GM19351 (cell line): ENCODE measurements around the gene ITGA4.
A peak's percentile ranks its signal among the peaks of the same experiment; 100 is the strongest.

ENCODE experiments used
- ATAC-seq: cut with Tn5 transposase; IDR thresholded peaks from one replicate; pipeline ENCODE4 v1.9.1; 2021; ENCODE audit warnings: mild to moderate bottlenecking, moderate library complexity; ENCODE audit not compliant: unreplicated experiment

Gene ITGA4

GRCh38 chr2:181457741-181458425 lies 697 bp downstream of the ITGA4 start:
- ATAC-seq = peak; percentile 27

- ATAC-seq = no peak
These were observed 1.7 kb downstream of the ITGA4 start for GRCh38 chr2:181458871-181459270.

- ATAC-seq = no peak
These were observed 2.4 kb downstream of the ITGA4 start for GRCh38 chr2:181459621-181460021.

GRCh38 chr2:181461056-181461997 lies 4.1 kb downstream of the ITGA4 start:
- ATAC-seq = peak; percentile 17

- peak; percentile 35 for ATAC-seq
These were observed 4.8 kb downstream of the ITGA4 start for GRCh38 chr2:181462033-181462432.

- ATAC-seq = no peak
These were observed 6.4 kb downstream of the ITGA4 start for GRCh38 chr2:181463588-181463987.

DNA sequence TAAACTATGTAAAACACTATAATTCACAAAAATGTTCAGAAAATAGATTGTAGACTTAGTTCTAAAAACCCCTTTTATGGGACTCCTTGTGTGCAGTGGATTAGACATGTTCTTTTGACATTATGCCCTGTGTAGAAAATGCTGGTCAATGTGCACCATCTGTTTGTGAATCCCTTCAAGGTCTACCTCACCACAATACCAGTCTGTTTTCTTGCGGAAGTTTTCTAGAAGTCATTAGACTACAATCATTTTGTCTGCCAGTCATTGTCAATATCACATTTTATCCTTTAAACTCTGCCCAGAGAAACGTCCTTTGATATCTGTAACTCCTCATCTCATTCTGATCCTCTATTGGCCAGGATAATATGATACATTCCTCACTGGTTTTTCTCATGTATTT lies 7.8 kb downstream of the ITGA4 start:
- ATAC-seq = no peak

- no peak for ATAC-seq
These were observed 8.6 kb downstream of the ITGA4 start for GRCh38 chr2:181465676-181466375.

DNA sequence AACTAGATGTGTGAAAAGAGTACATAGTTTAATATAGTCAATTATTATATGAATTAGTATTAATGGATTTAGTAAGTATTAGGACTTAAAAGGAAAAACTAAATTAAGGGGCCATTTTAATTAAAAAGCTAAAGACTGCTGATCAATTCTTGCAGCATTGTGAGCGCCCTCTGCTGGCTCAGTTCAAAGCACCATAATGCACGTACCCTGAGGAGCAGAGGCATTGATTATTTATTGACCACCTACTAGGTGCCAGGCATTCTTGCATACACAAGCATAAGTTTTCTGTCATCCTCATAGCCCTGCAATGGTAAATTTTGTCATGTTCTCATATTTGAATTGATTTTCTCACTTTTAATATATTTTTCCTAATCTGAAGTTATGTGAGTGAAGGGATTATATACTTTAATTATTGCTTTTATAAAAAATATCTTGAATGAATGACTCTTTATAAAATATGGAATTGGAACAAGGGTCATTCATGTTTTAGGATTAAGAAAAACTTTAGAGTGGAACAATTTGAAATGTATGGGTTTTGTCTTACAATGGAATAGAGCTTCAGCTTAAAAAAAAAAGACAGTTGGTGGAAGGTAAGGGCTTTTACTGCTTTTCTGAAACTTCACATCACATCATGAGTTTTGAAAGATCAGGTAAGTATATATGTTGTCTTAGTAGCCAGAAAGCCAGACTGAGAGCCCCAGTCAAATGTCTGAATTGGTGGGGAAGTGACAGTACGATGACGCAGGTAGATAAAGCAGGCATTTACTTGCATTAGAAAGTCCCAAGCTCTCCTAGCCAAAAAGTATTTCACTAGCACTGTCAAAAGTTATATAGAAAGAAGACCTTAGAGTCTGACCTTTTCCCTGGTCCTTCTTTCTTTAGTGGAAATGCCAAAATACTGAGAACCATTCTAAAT lies 9.7 kb downstream of the ITGA4 start:
- peak; percentile 39 for ATAC-seq

- no peak for ATAC-seq
These were observed 11.0 kb downstream of the ITGA4 start for GRCh38 chr2:181467966-181468707.

GRCh38 chr2:181468811-181469210 lies 11.6 kb downstream of the ITGA4 start:
- ATAC-seq = no peak

- no peak for ATAC-seq
These were observed 14.0 kb downstream of the ITGA4 start for GRCh38 chr2:181471226-181471625.

DNA sequence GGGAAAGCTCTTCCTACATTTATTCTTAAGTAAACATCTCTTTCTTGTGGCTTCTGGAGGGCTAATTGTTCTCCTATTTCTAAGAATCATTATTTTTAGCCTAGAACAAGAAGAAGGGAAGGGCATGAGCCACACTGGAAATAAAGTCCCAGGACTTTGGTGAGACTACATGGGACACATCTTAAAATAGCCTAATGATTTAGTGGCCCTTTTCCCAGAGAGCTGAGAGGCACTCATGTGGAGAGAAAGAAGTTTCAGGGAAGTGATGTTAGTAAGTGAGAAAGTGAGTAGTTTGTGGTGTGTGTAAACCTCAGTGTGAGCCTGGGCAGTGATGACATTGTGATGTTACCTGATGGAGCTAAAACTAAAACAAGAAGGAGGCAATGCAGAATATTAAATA lies 14.6 kb downstream of the ITGA4 start:
- no peak for ATAC-seq

- ATAC-seq = no peak
These were observed 15.8 kb downstream of the ITGA4 start for GRCh38 chr2:181472990-181473389.

DNA sequence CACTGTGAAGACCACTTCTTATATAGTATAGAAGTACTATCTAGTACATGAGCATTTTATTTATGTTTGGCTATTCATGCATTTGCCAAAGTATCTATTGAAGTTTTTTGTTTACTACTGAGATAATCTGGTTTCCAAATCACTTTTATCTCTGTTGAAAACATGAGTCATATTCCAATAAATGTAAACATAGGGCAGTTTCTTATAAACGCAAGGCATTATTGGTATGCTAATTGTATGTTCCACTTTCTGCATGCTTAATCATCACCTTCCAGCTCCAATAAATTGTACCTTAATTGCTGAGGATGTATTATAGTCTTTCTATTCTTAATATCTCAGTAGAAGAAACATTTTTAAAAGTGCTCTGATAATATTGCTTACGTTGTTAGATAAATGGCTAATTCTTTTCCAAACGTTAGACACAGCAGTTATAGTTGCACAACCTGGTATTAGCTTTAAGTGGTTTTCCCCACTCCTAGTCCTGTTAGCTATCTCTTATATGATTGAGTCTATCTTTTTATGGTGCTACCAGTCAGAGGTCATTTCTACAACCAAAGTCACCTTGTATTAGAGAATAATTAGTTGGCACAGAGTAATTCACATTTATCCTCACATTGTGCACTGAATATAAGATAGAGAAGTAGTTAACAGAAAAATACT lies 17.2 kb downstream of the ITGA4 start:
- no peak for ATAC-seq

- no peak for ATAC-seq
These were observed 26.0 kb downstream of the ITGA4 start for GRCh38 chr2:181483211-181483610.

GRCh38 chr2:181483876-181484275 lies 26.7 kb downstream of the ITGA4 start:
- no peak for ATAC-seq

DNA sequence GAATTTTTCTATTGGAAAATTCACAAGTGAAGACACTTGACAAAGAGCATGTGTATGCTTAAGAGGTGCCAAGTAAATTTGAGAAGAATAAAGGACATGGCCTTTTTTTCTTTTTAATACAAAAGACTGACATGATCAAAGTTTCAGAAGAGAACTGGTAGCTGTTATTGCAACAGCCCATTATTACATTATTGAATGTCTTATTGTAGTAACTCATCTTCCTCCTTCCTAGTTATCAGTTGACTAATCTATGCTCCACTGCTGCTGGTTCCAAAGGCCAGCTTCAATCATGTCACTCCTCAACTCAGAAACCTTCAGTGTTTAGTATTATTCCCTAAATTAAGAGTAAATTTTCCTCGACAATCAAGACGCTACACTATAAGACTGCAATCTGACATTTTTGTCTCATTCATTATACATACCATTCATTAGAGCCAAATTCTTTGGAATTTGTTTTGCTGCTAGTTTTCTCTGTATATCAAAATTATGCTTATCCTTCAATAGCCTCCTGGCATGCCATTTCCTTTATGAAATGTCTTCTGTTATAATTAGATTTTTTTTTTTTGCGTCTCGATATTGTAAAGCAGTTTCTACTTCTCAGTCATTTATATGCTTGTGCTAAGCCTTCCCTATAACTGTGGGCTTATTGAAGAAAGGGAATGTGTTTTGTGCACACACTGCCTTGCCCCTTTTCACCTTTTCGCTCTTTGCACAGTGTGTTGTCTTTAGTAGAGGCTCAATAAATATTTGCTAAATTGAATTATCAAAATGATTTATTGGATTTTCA lies 27.9 kb downstream of the ITGA4 start:
- no peak for ATAC-seq

GRCh38 chr2:181485638-181485946 lies 28.4 kb downstream of the ITGA4 start:
- ATAC-seq = no peak
